Measurements from ENCODE around the gene MEF2D. TPM values are rescaled to one million over a fixed set of nuclear protein-coding genes. Genes with fewer than 3 reads are reported as not detected.

Gene MEF2D
- total and polyA plus RNA-seq, 8 donors: 23.8 to 52.8 (median 31.3) TPM

DNA sequence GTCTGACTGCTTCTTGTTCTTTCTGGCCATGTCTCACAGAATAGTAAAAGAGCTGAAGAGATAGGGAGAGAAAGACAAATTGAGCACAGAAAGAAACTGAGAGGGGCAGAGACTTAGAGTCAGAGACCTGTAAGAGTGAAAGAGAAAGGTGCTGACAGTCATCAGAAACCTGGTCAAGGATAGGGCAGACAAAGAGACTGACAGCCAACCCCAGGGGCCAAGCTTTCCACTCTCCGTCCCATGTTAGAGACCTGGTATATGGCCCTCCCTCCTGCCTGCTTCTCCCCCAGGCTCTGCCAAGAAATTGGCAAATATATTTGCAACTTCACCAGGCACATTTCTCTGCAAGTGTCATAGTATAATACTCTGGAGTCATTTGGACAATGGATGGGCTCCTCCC lies 67.0 kb downstream of the MEF2D start:
- peaks cover 10 to 16% of the 10 kb centered on the region in 2 donors for H3K4me1 ChIP-seq
- no peaks in the 10 kb centered on the region for H3K36me3 ChIP-seq
- H3K27me3 ChIP-seq: peaks cover 97 to 100% of the 10 kb centered on the region in 2 donors
- DNase-seq: no peak
- intact Hi-C loops (cut with DNase I): no loop called here
- H3K4me3 ChIP-seq: no peak overlapping the region
- no peaks in the 10 kb centered on the region for H3K9me3 ChIP-seq
- no peak overlapping the region for H3K27ac ChIP-seq
- no peak for ATAC-seq
- TF ChIP-seq, protein P1, sequence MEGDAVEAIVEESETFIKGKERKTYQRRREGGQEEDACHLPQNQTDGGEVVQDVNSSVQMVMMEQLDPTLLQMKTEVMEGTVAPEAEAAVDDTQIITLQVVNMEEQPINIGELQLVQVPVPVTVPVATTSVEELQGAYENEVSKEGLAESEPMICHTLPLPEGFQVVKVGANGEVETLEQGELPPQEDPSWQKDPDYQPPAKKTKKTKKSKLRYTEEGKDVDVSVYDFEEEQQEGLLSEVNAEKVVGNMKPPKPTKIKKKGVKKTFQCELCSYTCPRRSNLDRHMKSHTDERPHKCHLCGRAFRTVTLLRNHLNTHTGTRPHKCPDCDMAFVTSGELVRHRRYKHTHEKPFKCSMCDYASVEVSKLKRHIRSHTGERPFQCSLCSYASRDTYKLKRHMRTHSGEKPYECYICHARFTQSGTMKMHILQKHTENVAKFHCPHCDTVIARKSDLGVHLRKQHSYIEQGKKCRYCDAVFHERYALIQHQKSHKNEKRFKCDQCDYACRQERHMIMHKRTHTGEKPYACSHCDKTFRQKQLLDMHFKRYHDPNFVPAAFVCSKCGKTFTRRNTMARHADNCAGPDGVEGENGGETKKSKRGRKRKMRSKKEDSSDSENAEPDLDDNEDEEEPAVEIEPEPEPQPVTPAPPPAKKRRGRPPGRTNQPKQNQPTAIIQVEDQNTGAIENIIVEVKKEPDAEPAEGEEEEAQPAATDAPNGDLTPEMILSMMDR (IDR thresholded peaks at IDR 0.05): no peak

DNA sequence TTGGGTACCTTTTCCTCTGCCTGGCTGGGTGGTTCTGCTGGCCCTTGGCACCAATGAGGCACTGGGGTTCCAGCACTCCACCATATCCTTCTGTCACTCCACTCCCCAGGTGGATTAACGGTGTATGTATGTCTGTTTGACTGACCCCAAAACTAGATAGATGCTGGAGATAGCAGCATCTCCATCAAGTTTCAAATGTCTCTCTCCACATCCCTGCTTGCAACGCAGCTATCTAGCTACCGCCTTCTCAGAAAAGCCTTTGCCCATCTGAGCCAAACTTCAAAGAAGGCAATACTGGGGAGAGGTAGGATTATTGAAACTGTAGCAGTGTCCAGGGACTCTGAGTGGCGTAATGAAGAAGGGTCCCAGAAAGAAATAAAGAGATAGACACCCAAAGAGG lies 67.5 kb downstream of the MEF2D start:
- TF ChIP-seq, protein P1 (IDR thresholded peaks at IDR 0.05): no peak
- H3K27me3 ChIP-seq: peaks cover 93 to 99% of the 10 kb centered on the region in 2 donors

GRCh38 chr1:156432669-156433018 lies 67.9 kb downstream of the MEF2D start:
- intact Hi-C loops (cut with DNase I): no loop called here
- Histone ChIP-seq H3K36me3 (no peaks in the 10 kb centered on the region), H3K27me3 (peaks cover 89 to 99% of the 10 kb centered on the region in 2 donors), H3K9me3 (no peaks in the 10 kb centered on the region), H3K4me3 (no peak overlapping the region), H3K27ac (no peak overlapping the region), H3K4me1 (peaks cover 10 to 16% of the 10 kb centered on the region in 2 donors)
- TF ChIP-seq, protein P1 (IDR thresholded peaks at IDR 0.05): no peak
- DNase-seq (no peak), ATAC-seq (no peak)

More for the DNA sequence above, 67.5 kb downstream of the MEF2D start:
- DNase-seq (no peak), ATAC-seq (no peak)
- Histone ChIP-seq H3K36me3 (no peaks in the 10 kb centered on the region), H3K4me1 (peaks cover 10 to 16% of the 10 kb centered on the region in 2 donors), H3K9me3 (no peaks in the 10 kb centered on the region), H3K4me3 (no peak overlapping the region), H3K27ac (no peak overlapping the region)
- intact Hi-C loops (cut with DNase I): no loop called here

DNA sequence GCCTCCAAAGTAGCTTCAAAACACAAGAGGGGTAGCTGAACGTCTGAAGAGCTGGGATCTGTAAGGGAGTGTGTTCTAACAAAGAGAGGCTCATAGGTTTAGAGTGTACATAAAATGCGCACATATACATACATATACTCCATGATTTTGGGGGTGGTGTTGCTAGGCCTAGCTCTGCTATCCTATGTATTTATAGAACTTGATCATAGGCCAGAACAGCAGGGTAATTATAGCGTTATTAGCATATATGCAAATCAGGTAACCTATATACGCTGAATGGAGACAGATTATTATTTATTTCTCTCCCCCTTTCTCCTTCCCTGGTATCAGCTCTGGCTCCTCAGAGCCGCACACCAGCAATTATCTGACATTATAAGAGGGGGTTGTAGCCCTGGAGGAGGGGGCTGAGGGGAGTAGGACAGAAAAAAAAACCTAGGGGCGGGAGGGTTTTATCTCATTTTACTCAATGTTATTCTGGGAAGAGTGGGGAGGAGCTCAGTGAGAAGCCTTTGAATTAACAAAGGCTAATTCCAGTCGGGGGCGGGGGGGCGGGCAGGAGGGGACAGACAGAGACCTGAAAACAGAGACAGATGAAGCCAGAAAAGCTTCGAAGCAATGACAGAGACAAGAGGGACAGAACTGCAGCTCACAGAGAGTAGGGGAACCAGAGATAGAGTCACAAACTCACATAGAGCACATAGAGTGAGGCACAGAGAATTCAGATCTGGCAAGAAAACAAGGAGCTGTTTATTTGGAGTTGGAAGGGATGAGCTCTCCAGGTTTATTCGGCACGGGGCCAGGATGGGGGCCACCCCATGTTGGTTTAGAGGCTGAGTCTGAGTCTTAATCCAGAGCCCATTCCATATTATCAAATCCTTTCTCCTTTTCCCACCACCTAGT lies 68.6 kb downstream of the MEF2D start:
- H3K4me3 ChIP-seq: no peak overlapping the region
- no peaks in the 10 kb centered on the region for H3K9me3 ChIP-seq
- intact Hi-C loops (cut with DNase I): no loop called here
- H3K36me3 ChIP-seq: no peaks in the 10 kb centered on the region
- H3K4me1 ChIP-seq: peaks cover 10 to 16% of the 10 kb centered on the region in 2 donors
- no peak for DNase-seq
- H3K27me3 ChIP-seq: peaks cover 88 to 99% of the 10 kb centered on the region in 2 donors
- H3K27ac ChIP-seq: no peak overlapping the region
- ATAC-seq: no peak
- TF ChIP-seq, protein P1 (IDR thresholded peaks at IDR 0.05): no peak

- H3K27ac ChIP-seq: no peak overlapping the region
- ATAC-seq: no peak
- no peaks in the 10 kb centered on the region for H3K36me3 ChIP-seq
- no peak overlapping the region for H3K4me3 ChIP-seq
- no peak for DNase-seq
- intact Hi-C loops (cut with DNase I): no loop called here
- peaks cover 8 to 12% of the 10 kb centered on the region in 2 donors for H3K4me1 ChIP-seq
- TF ChIP-seq, protein P1 (IDR thresholded peaks at IDR 0.05): no peak
- H3K9me3 ChIP-seq: no peaks in the 10 kb centered on the region
- H3K27me3 ChIP-seq: peaks cover 84 to 99% of the 10 kb centered on the region in 2 donors
Observed at GRCh38 chr1:156431366-156431765, 69.2 kb downstream of the MEF2D start.
